ENCODE data around the gene COPG2.
"Not testable (repeated sequence)": the region's sequence is repeated elsewhere in the genome, so short reads cannot be mapped to it uniquely, and the experiment has no call there.

GRCh38 chr7:130692396-130692795 lies 23.8 kb upstream of the COPG2 start:
- not testable (repeated sequence) for TF ChIP-seq CTCF (IDR thresholded peaks at IDR 0.05; ENCODE audit: insufficient read depth, low read depth, low read length); EZH2 (IDR thresholded peaks at IDR 0.05; ENCODE audit: insufficient read depth, low read length)
